GM10266 (cell line): Measurements from ENCODE around the gene KIRREL3.

Source experiments
- DNase-seq: peaks from one replicate; pipeline ENCODE4 v3.0.0; 2012; ENCODE audit errors: extremely low spot score
- TF ChIP-seq, protein P1 (sequence below): IDR thresholded peaks from 2 replicates; pipeline ENCODE4 v1.5.1; 2012; ENCODE audit warnings: mild to moderate bottlenecking, low read depth; ENCODE audit not compliant: control insufficient read depth, insufficient read depth; ENCODE audit errors: missing control alignments

Gene KIRREL3

DNA sequence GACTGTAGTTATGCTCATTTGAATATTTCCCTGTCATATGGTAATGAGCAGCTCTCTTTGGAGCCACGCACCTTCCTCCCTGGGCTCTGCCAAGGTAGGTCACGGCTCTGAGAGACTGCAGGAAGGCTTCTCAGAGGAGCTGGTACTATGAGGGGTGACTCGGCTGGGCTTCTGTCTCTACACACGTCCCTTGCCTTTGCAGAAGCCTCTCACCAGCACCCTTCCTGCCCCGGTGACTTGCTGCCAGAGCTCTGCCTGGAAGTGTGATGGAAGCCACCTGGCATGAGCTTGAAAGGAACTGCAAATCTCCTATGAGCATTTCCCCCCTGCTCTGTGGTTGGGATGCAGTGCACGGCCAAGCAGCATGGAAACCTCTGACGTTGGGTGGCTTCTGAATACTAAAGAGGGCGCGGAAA is 74.2 kb downstream of the KIRREL3 start:
- DNase-seq: no peak
- TF ChIP-seq, protein P1, sequence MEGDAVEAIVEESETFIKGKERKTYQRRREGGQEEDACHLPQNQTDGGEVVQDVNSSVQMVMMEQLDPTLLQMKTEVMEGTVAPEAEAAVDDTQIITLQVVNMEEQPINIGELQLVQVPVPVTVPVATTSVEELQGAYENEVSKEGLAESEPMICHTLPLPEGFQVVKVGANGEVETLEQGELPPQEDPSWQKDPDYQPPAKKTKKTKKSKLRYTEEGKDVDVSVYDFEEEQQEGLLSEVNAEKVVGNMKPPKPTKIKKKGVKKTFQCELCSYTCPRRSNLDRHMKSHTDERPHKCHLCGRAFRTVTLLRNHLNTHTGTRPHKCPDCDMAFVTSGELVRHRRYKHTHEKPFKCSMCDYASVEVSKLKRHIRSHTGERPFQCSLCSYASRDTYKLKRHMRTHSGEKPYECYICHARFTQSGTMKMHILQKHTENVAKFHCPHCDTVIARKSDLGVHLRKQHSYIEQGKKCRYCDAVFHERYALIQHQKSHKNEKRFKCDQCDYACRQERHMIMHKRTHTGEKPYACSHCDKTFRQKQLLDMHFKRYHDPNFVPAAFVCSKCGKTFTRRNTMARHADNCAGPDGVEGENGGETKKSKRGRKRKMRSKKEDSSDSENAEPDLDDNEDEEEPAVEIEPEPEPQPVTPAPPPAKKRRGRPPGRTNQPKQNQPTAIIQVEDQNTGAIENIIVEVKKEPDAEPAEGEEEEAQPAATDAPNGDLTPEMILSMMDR: no peak

DNA sequence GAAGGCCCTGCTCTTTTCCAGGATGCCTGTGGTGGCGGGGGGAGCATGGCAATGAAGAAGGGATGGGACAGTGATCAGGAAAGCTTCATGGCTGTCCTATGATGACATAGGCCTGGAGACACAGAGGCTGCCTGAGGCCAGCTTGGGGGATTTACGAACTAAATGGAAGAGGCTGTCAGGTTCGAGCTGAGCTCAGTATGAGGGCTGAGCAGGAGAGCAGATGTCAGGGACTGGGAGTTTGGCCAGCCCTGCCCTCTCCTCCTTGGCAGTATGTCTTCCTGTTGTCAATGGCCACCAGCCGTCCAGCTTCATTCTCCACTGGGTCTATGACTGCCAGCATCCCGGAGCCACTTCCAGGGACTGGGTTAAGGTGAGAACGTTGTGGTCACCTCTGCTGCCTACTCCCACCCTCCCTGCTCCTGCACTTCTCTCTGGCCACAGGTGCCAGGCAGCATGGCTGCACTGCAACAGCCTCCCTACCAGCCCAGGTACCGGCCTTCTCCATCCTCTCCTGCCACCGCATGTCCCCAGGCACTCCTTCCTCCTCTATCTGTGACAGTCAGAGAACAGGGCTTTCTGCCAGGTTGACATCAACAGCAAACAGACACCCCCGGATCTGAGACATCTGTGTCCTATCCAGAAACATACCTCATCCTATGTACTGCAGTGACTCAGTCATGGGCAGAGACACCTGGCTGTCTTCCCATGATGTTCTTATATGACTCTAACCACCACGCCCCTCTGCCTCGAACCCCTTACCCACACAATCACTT is 75.1 kb downstream of the KIRREL3 start:
- DNase-seq: no peak
- TF ChIP-seq, protein P1: no peak

DNA sequence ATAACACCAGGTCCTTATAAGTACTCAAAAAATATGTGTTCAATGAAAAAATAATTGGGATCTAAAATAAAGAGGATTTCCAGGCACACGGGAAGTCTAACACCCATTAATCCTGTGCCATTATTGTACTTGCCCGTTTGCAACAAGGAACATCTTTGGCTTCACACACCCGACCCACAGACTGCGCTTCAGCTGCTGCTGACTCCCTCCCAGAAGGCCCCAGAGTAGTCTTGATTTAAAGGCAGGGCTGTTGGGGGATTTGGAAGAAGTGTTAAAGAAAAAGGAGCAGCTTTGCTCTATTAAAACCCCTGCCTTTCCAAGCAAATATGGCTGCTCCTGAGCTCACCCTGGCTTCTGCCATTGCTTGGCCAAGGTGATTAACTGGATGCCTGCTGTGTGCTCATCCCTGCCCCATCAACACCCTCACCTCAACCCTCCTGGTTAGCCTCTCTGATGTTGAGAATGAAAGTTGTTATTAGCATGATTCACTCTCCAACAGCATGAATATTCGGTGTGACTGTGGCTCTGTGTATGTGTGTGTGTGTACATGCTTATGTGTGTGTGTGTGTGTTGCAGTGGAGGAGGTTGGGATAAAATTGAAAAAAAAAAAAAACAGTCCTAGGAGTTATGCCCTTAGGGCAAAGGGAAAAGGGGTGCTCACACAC is 76.1 kb downstream of the KIRREL3 start:
- TF ChIP-seq, protein P1: no peak
- no peak for DNase-seq

DNA sequence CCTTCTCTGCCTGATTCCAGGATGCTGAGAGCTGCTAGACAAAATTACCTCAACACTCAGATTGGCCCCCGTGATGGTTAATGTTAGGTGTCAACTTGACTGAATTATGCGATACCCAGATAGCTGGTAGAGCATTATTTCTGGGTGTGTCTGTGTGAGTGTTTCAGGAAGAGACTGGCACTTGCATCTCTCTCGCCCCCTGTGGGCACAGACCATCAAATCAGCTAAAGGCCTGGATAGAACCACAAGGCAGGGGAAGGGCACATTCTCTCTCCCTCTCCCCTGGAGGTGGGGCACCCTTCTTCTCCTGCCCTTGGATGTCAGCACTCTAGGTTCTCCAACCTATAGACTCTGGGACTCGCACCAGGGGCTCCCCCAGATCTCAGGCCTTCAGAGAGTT is 79.7 kb downstream of the KIRREL3 start:
- no peak for DNase-seq
- TF ChIP-seq, protein P1: no peak

DNA sequence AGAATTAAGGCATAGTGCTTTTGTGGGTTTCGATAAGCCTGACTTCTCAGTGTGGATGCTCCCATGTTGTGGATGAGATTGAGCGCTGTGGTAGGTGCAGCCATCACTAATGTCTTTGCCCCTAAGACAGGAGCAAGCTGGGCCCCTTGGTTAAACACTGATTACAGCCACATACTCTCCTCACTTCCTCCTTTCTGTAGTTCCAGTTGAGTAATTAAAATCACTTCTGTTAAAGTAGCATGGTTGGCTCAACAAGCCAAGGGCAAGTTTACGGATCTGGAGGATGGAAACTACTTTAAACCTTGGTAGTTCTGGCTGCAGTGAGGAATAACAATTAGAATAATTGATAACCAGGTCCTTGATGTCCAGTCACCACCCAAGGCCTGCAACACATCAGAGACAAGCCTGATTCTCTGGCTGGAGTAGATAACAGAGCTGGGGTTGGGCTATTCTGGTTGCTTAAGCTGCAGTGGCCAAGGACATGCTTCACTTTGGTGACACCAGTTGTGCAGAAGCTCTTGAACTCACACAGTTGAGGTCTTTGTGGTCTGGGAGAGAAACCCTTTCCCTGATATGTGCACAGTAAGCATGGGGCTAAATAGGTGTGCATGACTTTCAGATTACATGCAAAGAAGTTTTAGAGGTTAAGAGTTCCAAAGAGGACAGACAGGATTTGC is 81.3 kb downstream of the KIRREL3 start:
- DNase-seq: no peak
- TF ChIP-seq, protein P1: no peak

DNA sequence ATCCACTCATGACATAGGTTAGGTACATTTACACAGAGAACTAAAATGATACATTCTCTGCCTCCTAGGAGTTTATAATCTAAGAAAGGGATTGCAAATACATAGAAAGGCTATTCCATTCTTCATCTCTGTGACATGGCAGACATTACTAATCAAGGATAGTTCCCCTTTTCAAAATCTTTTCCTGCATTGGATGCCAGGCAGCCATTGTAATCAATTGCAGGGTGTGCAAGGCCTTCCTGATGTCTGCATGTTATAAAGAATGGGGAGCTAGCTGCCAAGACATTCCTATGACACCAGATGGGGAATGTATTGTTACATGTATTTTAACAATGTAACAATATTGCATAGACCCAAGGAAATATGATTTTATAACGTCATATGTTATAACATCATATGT is 82.0 kb downstream of the KIRREL3 start:
- TF ChIP-seq, protein P1: no peak
- DNase-seq: no peak
